IMR-90 (cell line): ENCODE measurements around the gene IL1F10. TPM values are rescaled to one million over a fixed set of nuclear protein-coding genes. Genes with fewer than 3 reads are reported as not detected.

Experiments used
- ATAC-seq: fragments of 200-7000 bp; cut with Tn5 transposase; 2 replicates; pipeline ENCODE4 v1.9.1; 2020; ENCODE audit warnings: low read depth, mild to moderate bottlenecking, moderate library complexity
- BruUV-seq: library from RNA; stranded (reverse); fragments of 400-500 nt; replicated peaks from 2 replicates; lab custom pipeline; 2021; lab: Mats Ljungman, UMichigan
- CTCF ChIA-PET: fragments of 300-600 bp; formaldehyde crosslinking; extraction: SDS; loops from one replicate; lab custom pipeline; 2021; ENCODE audit warnings: antibody characterized with exemption; lab: Yijun Ruan, JAX
- POLR2A ChIA-PET: fragments of 300-600 bp; sonication (Branson Sonifier 250); formaldehyde crosslinking; loops from one replicate; lab custom pipeline; 2022; ENCODE audit warnings: antibody characterized with exemption; ENCODE audit not compliant: unreplicated experiment; lab: Charles Lee
- DNase-seq: peaks from one replicate; pipeline ENCODE4 v3.0.0; 2013
- H2AFZ ChIP-seq: replicated peaks from 2 replicates; pipeline ENCODE3; 2013; ENCODE audit warnings: low read length, mild to moderate bottlenecking; ENCODE audit not compliant: poor library complexity
- H2AK5ac ChIP-seq: 2 replicates; pipeline ENCODE4 v1.6.1; 2013; ENCODE audit warnings: low read depth, low read length, inconsistent platforms
- H2AK9ac ChIP-seq: replicated peaks from 2 replicates; pipeline ENCODE3; 2013; ENCODE audit warnings: mild to moderate bottlenecking, low read depth, low read length, moderate library complexity; ENCODE audit not compliant: poor library complexity
- H2BK120ac ChIP-seq: 2 replicates; pipeline ENCODE4 v1.6.1; 2013; ENCODE audit warnings: low read depth, low read length, inconsistent platforms
- H2BK15ac ChIP-seq: 3 replicates; pipeline ENCODE4 v1.6.1; 2013; ENCODE audit warnings: low read depth, low read length, inconsistent platforms
- H2BK20ac ChIP-seq: 2 replicates; pipeline ENCODE4 v1.6.1; 2013; ENCODE audit warnings: low read depth, mild to moderate bottlenecking, inconsistent platforms, low read length, moderate library complexity
- H2BK5ac ChIP-seq: 2 replicates; pipeline ENCODE4 v1.6.1; 2013; ENCODE audit warnings: mild to moderate bottlenecking, low read depth, low read length, inconsistent platforms; ENCODE audit not compliant: poor library complexity, severe bottlenecking
- H3K14ac ChIP-seq: replicated peaks from 2 replicates; pipeline ENCODE4 v1.6.1; 2013; ENCODE audit warnings: low read depth, low read length, inconsistent platforms
- H3K18ac ChIP-seq: 2 replicates; pipeline ENCODE4 v1.6.1; 2013; ENCODE audit warnings: low read depth, low read length, control low read depth
- H3K23ac ChIP-seq: 2 replicates; pipeline ENCODE4 v1.6.1; 2013; ENCODE audit warnings: low read depth, low read length, inconsistent platforms
- H3K27ac ChIP-seq: 2 replicates; pipeline ENCODE4 v1.5.1; 2013; ENCODE audit warnings: mild to moderate bottlenecking, control low read depth, low read length; ENCODE audit not compliant: insufficient read depth
- H3K27me3 ChIP-seq: 2 replicates; pipeline ENCODE4 v1.6.1; 2013; ENCODE audit warnings: low read length; ENCODE audit not compliant: control insufficient read depth, insufficient read depth
- H3K36me3 ChIP-seq: 2 replicates; pipeline ENCODE4 v1.6.1; 2013; ENCODE audit warnings: low read length, mixed read lengths; ENCODE audit not compliant: control insufficient read depth, insufficient read depth
- H3K4ac ChIP-seq: 2 replicates; pipeline ENCODE4 v1.6.1; 2013; ENCODE audit warnings: low read depth, low read length, inconsistent platforms
- H3K4me1 ChIP-seq: 2 replicates; pipeline ENCODE4 v1.6.1; 2013; ENCODE audit warnings: low read length, mixed read lengths; ENCODE audit not compliant: control insufficient read depth, insufficient read depth
- H3K4me2 ChIP-seq: 2 replicates; pipeline ENCODE4 v1.6.1; 2013; ENCODE audit warnings: low read depth, mild to moderate bottlenecking, control low read depth, low read length, moderate library complexity
- H3K4me3 ChIP-seq: 2 replicates; pipeline ENCODE4 v1.5.1; 2013; ENCODE audit warnings: low read depth, mild to moderate bottlenecking, control low read depth, low read length, moderate library complexity; ENCODE audit not compliant: insufficient read depth
- H3K56ac ChIP-seq: 2 replicates; pipeline ENCODE4 v1.6.1; 2013; ENCODE audit warnings: low read length, inconsistent platforms; ENCODE audit not compliant: insufficient read depth; ENCODE audit errors: extremely low read depth
- H3K79me1 ChIP-seq, 2 experiments: 2 replicates each; pipeline ENCODE4 v1.6.1; 2013; ENCODE audit warnings: low read length in 2 of 2, inconsistent platforms in 1 of 2, low read depth in 1 of 2
- H3K9ac ChIP-seq: 2 replicates; pipeline ENCODE4 v1.6.1; 2013; ENCODE audit warnings: low read depth, low read length, control low read depth
- H3K9me1 ChIP-seq: 2 replicates; pipeline ENCODE4 v1.6.1; 2013; ENCODE audit warnings: low read length, inconsistent platforms; ENCODE audit not compliant: insufficient read depth
- H3K9me3 ChIP-seq: 2 replicates; pipeline ENCODE4 v1.6.1; 2013; ENCODE audit warnings: low read length; ENCODE audit not compliant: control insufficient read depth, insufficient read depth
- H4K20me1 ChIP-seq: 2 replicates; pipeline ENCODE4 v1.6.1; 2013; ENCODE audit warnings: low read length, inconsistent platforms; ENCODE audit not compliant: insufficient read depth
- H4K5ac ChIP-seq: 2 replicates; pipeline ENCODE4 v1.6.1; 2013; ENCODE audit warnings: mild to moderate bottlenecking, low read depth, low read length, control low read depth
- H4K8ac ChIP-seq, 2 experiments: 2 replicates each; pipeline ENCODE4 v1.6.1; 2013; ENCODE audit warnings: low read depth in 2 of 2, low read length in 2 of 2, control low read depth in 1 of 2, inconsistent platforms in 1 of 2
- H4K91ac ChIP-seq: 2 replicates; pipeline ENCODE4 v1.6.1; 2013; ENCODE audit warnings: low read depth, low read length, inconsistent platforms; ENCODE audit not compliant: insufficient read depth
- BHLHE40 ChIP-seq: fragments of 150-350 bp; IDR thresholded peaks from 2 replicates; pipeline ENCODE4 v1.6.1; 2016; ENCODE audit warnings: mild to moderate bottlenecking, low read depth, low read length
- CEBPB ChIP-seq: IDR thresholded peaks from 2 replicates; pipeline ENCODE4 v1.6.1; 2012; ENCODE audit warnings: low read depth, low read length, improper control_type of control experiment
- CHD1 ChIP-seq: IDR thresholded peaks from 2 replicates; pipeline ENCODE4 v1.6.1; 2012; ENCODE audit warnings: low read depth, low read length, improper control_type of control experiment
- FOS ChIP-seq: fragments of 150-350 bp; IDR thresholded peaks from 2 replicates; pipeline ENCODE4 v1.6.1; 2016; ENCODE audit warnings: low read depth, low read length
- POLR2A ChIP-seq: IDR thresholded peaks from 2 replicates; pipeline ENCODE4 v1.6.1; 2012; ENCODE audit warnings: mild to moderate bottlenecking, low read depth, low read length
- RFX5 ChIP-seq: IDR thresholded peaks from 2 replicates; pipeline ENCODE4 v1.8.0; 2012; ENCODE audit warnings: low read depth, mild to moderate bottlenecking, low read length, moderate library complexity
- SMC3 ChIP-seq: fragments of 150-350 bp; IDR thresholded peaks from 2 replicates; pipeline ENCODE4 v1.6.1; 2016; ENCODE audit warnings: low read depth, mild to moderate bottlenecking, antibody characterized with exemption, low read length, moderate library complexity
- WGBS, 2 experiments: methylation state at CpG; one replicate each; pipeline versions ENCODE4 v1.1.5 to v1.1.7; 2013; ENCODE audit warnings: missing lambda C conversion rate in 2 of 2; ENCODE audit not compliant: insufficient read length in 1 of 2; ENCODE audit errors: extremely low coverage in 2 of 2; 5-methylcytosine and 5-hydroxymethylcytosine counted together
- dilution Hi-C: fragments of 300-500 bp; cut with HindIII; formaldehyde crosslinking; loops from one replicate; pipeline ENCODE4 v1.14.3; 2018; ENCODE audit warnings: low sequenced_read_pairs; ENCODE audit not compliant: unreplicated experiment
- in situ Hi-C: fragments of 300-500 bp; cut with MboI; formaldehyde crosslinking; loops from 3 replicates; pipeline ENCODE4 v1.14.3; 2019; ENCODE audit warnings: low sequenced_read_pairs, inconsistent platforms, mixed read lengths
- intact Hi-C: fragments of 100-400 bp; cut with micrococcal nuclease; formaldehyde crosslinking; loops from 2 replicates; pipeline ENCODE4 v1.10.0; 2022
- polyA plus RNA-seq, 3 experiments: library from polyadenylated mRNA; depleted of rRNA; stranded (reverse); fragments of >200 nt; gene quantifications; 2 replicates each; pipeline ENCODE4 v1.2.3, GENCODE V29; 2012; ENCODE audit warnings: low replicate concordance in 1 of 3
- total RNA-seq: library from RNA; depleted of rRNA; stranded (reverse); fragments of >200 nt; gene quantifications from 2 replicates; pipeline ENCODE4 v1.2.3, GENCODE V29; 2012

IL1F10 gene
- total and polyA plus RNA-seq, 2 of the 4 experiments (the other 2 are of a cell fraction), result not detected

DNA sequence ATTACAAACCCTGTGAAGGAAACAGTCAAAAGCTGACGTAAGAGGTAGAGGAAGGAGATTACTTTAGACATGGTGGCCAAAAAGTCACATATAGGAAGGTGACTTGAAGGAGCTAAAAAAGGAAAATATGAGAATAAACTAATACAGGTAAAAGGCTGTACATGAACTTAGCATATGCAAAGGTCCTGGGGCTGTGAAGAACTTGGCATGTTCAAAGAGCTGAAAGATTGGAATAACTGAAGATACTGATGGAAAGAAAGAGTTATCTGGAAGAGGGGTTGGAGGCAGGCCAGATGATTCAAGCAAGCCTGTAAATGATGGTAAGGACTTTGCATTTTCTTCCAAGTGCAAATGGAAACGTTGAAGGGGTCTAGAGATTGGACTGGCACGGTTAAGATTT is 49.3 kb upstream of the IL1F10 start:
- intact Hi-C loops (no loop called here), in situ Hi-C loops (no loop called here), dilution Hi-C loops (no loop called here)
- TF ChIP-seq CHD1, result no peak
- TF ChIP-seq BHLHE40, result no peak
- TF ChIP-seq RFX5, result no peak
- TF ChIP-seq POLR2A, result no peak
- no peak for TF ChIP-seq CEBPB
- TF ChIP-seq SMC3, result no peak
- no peak for TF ChIP-seq FOS
- H3K9me3 ChIP-seq, result no peaks in the 10 kb centered on the region
- no peaks in the 10 kb centered on the region for H4K20me1 ChIP-seq
- H4K5ac ChIP-seq, result no peak overlapping the region
- no peak overlapping the region for H3K9ac ChIP-seq
- H2AK5ac ChIP-seq, result no peak overlapping the region
- H3K36me3 ChIP-seq, result no peaks in the 10 kb centered on the region
- no peak overlapping the region for H3K18ac ChIP-seq
- no peak overlapping the region for H3K14ac ChIP-seq
- H3K23ac ChIP-seq, result no peak overlapping the region
- no peak overlapping the region for H2AFZ ChIP-seq
- DNase-seq, result no peak
- H3K56ac ChIP-seq, result no peak overlapping the region
- H3K4ac ChIP-seq, result no peak overlapping the region
- H4K91ac ChIP-seq, result no peak overlapping the region
- CTCF ChIA-PET, result no interaction called here
- H3K27ac ChIP-seq, result no peak overlapping the region
- H3K9me1 ChIP-seq, result no peaks in the 10 kb centered on the region
- H3K79me1 ChIP-seq, result no peaks in the 10 kb centered on the region
- no peak overlapping the region for H2BK20ac ChIP-seq
- WGBS, 2 experiments, result 57% methylated on average over 3 of the region's 3 CpGs; no CpG with 5 or more reads in 1 of the 2 experiments
- no TSS peak for BruUV-seq
- no peak overlapping the region for H3K4me2 ChIP-seq
- no peak for ATAC-seq
- H3K27me3 ChIP-seq, result peaks cover 6% of the 10 kb centered on the region
- no peak overlapping the region for H2BK5ac ChIP-seq
- no peak overlapping the region for H2BK120ac ChIP-seq
- H3K4me3 ChIP-seq, result no peak overlapping the region
- no peaks in the 10 kb centered on the region for H3K4me1 ChIP-seq
- no peak overlapping the region for H4K8ac ChIP-seq
- H2AK9ac ChIP-seq, result no peak overlapping the region
- POLR2A ChIA-PET, result no interaction called here
- no peak overlapping the region for H2BK15ac ChIP-seq
